Uterus (tissue), 4 donors: ENCODE measurements around the gene SON. TPM values are rescaled to one million over a fixed set of nuclear protein-coding genes. Genes with fewer than 3 reads are reported as not detected.
"Not testable (repeated sequence)": the region's sequence is repeated elsewhere in the genome, so short reads cannot be mapped to it uniquely, and the experiment has no call there.

Source experiments
- DNase-seq, 2 donors: peaks; one replicate each; pipeline ENCODE4 v3.0.0-alpha.2; 2019 to 2020
- H3K27ac ChIP-seq, 2 donors: fragments of 200-600 bp; sonication (generic); 1 replicate in 1 of 2; 2 replicates in 1 of 2; pipeline ENCODE4 v1.5.1; 2016 to 2018
- H3K27me3 ChIP-seq, 2 donors: fragments of 200-600 bp; sonication (generic); one replicate each; pipeline ENCODE4 v1.5.1; 2018 to 2019; ENCODE audit warnings: control low read depth in 1 of 2
- H3K36me3 ChIP-seq, 2 donors: fragments of 200-600 bp; sonication (generic); one replicate each; pipeline ENCODE4 v1.5.1; 2019; ENCODE audit warnings: control low read depth in 1 of 2
- H3K4me1 ChIP-seq, 2 donors: fragments of 200-600 bp; sonication (generic); one replicate each; pipeline ENCODE4 v1.5.1; 2018 to 2019; ENCODE audit warnings: control low read depth in 1 of 2
- H3K4me3 ChIP-seq, 2 donors: fragments of 200-600 bp; sonication (generic); 1 replicate in 1 of 2; 2 replicates in 1 of 2; pipeline ENCODE4 v1.5.1; 2018 to 2019; ENCODE audit warnings: mild to moderate bottlenecking in 1 of 2
- H3K9me3 ChIP-seq, 2 donors: fragments of 200-600 bp; sonication (generic); one replicate each; pipeline ENCODE4 v1.5.1; 2019; ENCODE audit warnings: control low read depth in 1 of 2
- POLR2A ChIP-seq, 2 donors: fragments of 450-650 bp; IDR thresholded peaks; one replicate each; pipeline ENCODE4 v1.6.1; 2016; ENCODE audit warnings: antibody characterized with exemption in 2 of 2, mild to moderate bottlenecking in 1 of 2, moderate library complexity in 1 of 2
- intact Hi-C: fragments of 100-400 bp; cut with DNase I; formaldehyde crosslinking; loops from one replicate; pipeline ENCODE4 v1.15.1; 2023; ENCODE audit warnings: low total_unique reads
- total RNA-seq, 4 donors: library from RNA; depleted of rRNA in 3 of 4; stranded (reverse); fragments of >200 nt in 3 of 4; gene quantifications; one replicate each; pipeline versions ENCODE4 v1.1.0 to v1.2.4, GENCODE V29; 2014 to 2023
- TF ChIP-seq, protein P1 (sequence below), 4 experiments: fragments of 200-600 bp in 2 of 4; fragments of 450-650 bp in 2 of 4; sonication (generic) in 2 of 4; IDR thresholded peaks; one replicate each; pipeline ENCODE4 v1.5.1; 2016 to 2019; ENCODE audit warnings: antibody characterized with exemption in 4 of 4, mild to moderate bottlenecking in 2 of 4, moderate library complexity in 1 of 4
- donor health status: DM: yes; HTN: yes; CAD: no.

SON gene
- total RNA-seq, 4 donors from 2014 or later = 249 to 420 (median 304) TPM

DNA sequence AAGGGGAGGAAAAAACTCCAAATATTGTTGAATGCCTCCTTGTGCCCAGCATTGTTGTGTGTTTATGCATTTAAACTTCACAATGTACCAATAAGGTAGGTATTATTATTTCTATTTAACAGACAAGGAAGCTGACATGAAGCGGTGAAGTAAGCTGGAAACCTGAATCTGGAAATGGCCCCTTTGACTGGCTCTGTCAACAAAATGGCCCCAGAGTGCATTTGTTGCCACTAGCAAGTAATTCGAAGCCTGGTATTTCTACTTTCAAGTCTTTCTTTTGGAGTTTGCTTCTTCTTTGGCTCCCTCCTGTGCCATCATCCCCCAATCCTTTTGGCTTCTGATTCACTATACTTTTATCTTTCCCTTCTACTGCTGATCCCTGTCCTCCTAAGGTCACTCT, 75.6 kb downstream of the SON start:
- H3K27me3 ChIP-seq = no peaks in the 10 kb centered on the region
- DNase-seq = no peak
- no peaks in the 10 kb centered on the region for H3K4me1 ChIP-seq
- no peak overlapping the region for H3K4me3 ChIP-seq
- no peaks in the 10 kb centered on the region for H3K9me3 ChIP-seq
- no peaks in the 10 kb centered on the region for H3K36me3 ChIP-seq
- TF ChIP-seq POLR2A (IDR thresholded peaks at IDR 0.05) = no peak
- TF ChIP-seq, protein P1, sequence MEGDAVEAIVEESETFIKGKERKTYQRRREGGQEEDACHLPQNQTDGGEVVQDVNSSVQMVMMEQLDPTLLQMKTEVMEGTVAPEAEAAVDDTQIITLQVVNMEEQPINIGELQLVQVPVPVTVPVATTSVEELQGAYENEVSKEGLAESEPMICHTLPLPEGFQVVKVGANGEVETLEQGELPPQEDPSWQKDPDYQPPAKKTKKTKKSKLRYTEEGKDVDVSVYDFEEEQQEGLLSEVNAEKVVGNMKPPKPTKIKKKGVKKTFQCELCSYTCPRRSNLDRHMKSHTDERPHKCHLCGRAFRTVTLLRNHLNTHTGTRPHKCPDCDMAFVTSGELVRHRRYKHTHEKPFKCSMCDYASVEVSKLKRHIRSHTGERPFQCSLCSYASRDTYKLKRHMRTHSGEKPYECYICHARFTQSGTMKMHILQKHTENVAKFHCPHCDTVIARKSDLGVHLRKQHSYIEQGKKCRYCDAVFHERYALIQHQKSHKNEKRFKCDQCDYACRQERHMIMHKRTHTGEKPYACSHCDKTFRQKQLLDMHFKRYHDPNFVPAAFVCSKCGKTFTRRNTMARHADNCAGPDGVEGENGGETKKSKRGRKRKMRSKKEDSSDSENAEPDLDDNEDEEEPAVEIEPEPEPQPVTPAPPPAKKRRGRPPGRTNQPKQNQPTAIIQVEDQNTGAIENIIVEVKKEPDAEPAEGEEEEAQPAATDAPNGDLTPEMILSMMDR (IDR thresholded peaks at IDR 0.05) = no peak
- intact Hi-C loops = no loop called here
- no peak overlapping the region for H3K27ac ChIP-seq

DNA sequence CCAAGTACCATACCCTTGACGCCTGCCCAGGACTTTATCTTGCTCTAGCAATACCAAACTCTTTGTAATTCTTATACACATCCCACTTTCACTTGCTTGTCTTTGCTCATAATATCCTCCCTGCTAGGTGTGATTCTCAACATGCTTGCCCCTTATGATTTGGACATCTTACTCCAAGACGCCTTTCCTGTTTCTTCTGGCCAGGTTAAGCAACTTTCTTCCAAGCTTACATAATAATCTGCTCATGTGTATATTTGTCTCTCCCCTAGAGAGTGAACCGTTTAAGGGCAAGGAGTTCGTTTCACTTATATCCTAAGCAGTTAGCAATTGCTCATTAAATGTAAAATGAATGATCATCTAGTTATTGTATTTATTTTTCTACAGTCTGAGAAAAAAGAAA, 76.9 kb downstream of the SON start:
- intact Hi-C loops = no loop called here
- H3K9me3 ChIP-seq = no peaks in the 10 kb centered on the region
- no peak overlapping the region for H3K4me3 ChIP-seq
- H3K4me1 ChIP-seq = no peaks in the 10 kb centered on the region
- no peak overlapping the region for H3K27ac ChIP-seq
- no peak for DNase-seq
- H3K27me3 ChIP-seq = no peaks in the 10 kb centered on the region
- TF ChIP-seq, protein P1 (IDR thresholded peaks at IDR 0.05) = no peak
- TF ChIP-seq POLR2A (IDR thresholded peaks at IDR 0.05) = no peak
- no peaks in the 10 kb centered on the region for H3K36me3 ChIP-seq

DNA sequence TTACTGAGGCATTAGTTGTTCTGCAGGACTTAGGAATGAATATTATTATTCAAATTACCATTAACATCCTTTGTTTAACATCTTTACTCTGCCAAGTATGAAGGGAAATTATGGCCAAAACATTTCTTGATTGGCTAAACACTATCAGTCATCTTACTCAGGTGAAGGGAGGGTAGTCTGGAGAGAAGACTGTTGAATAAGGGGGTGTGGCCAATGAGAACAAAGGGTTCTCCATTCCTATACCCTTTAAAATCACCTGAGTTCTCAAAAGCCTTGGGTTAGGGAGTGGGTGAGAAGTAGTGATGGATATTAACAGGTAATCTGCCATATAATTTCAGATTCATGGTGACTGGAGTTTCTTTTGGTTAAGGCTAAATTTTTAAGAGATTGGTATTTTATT, 79.4 kb downstream of the SON start:
- Histone ChIP-seq H3K27me3 (no peaks in the 10 kb centered on the region), H3K27ac (no peak overlapping the region), H3K9me3 (no peaks in the 10 kb centered on the region), H3K4me3 (no peak overlapping the region), H3K36me3 (no peaks in the 10 kb centered on the region), H3K4me1 (no peaks in the 10 kb centered on the region)
- TF ChIP-seq, protein P1 (IDR thresholded peaks at IDR 0.05) = no peak
- TF ChIP-seq POLR2A (IDR thresholded peaks at IDR 0.05) = no peak
- intact Hi-C loops = no loop called here
- no peak for DNase-seq

DNA sequence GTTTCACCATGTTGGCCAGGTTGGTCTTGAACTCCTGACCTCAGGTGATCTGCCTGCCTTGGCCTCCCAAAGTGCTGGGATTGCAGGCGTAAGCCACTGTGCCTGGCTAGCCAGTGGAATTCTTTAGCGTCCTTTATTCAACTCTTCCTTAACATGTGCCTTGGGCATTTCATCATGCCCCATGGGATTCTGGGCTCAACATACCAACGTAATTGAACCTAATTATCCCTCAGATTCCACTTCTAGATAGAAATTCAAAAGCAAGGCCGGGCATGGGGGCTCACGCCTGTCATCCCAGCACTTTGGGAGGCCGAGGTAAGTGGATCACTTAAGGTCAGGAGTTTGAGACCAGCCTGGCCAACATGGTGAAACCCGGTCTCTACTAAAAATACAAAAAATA, 83.3 kb downstream of the SON start:
- H3K4me1 ChIP-seq, H3K27me3 ChIP-seq, H3K36me3 ChIP-seq, H3K27ac ChIP-seq, H3K4me3 ChIP-seq, H3K9me3 ChIP-seq, intact Hi-C loops, DNase-seq: not testable (repeated sequence)

Other genes starting within 250 kb of the SON start
- 100 to 1,000 TPM in 1 of 4 donors, 10 to 100 TPM in 3; 26.8 to 115 (median 39.3) TPM for gene IFNAR1, start 218.1 kb upstream of the SON start, total RNA-seq
- gene IFNGR2, start 139.6 kb upstream of the SON start, total RNA-seq = 10 to 100 TPM; 25.4 to 67.6 (median 58.3) TPM
- gene TMEM50B, start 63.1 kb upstream of the SON start, total RNA-seq = 100 to 1,000 TPM in 1 of 4 donors, 10 to 100 TPM in 3; 43.3 to 116 (median 76.7) TPM
- 1 to 10 TPM in 2 of 4 donors, not detected in 2; 1.4 to 2.1 TPM for gene DNAJC28, start 51.3 kb upstream of the SON start, total RNA-seq
- gene GART, start 921 bp upstream of the SON start, total RNA-seq = 100 to 1,000 TPM in 1 of 4 donors, 10 to 100 TPM in 3; 10.5 to 120 (median 36.6) TPM
- gene DONSON, start 45.6 kb downstream of the SON start, total RNA-seq = 10 to 100 TPM in 2 of 4 donors, 1 to 10 TPM in 2; 7.2 to 19.8 (median 12.8) TPM
- 100 to 1,000 TPM in 1 of 4 donors, 10 to 100 TPM in 3; 66.8 to 147 (median 67.3) TPM for gene CRYZL1, start 98.7 kb downstream of the SON start, total RNA-seq
- 10 to 100 TPM; 21.8 to 77.4 (median 48.1) TPM for gene ITSN1, start 99.5 kb downstream of the SON start, total RNA-seq